PC-9 (cell line): ENCODE measurements around the gene STAMBP. TPM values are rescaled to one million over a fixed set of nuclear protein-coding genes. Genes with fewer than 3 reads are reported as not detected.

Experiments
- BruUV-seq: library from RNA; stranded (reverse); fragments of 400-500 nt; replicated peaks from 2 replicates; lab custom pipeline; 2021; lab: Mats Ljungman, UMichigan
- CTCF ChIA-PET: fragments of 300-600 bp; sonication (Branson Sonifier 250); formaldehyde crosslinking; loops from one replicate; lab custom pipeline; 2022; ENCODE audit warnings: antibody characterized with exemption; lab: Charles Lee
- POLR2A ChIA-PET: fragments of 300-600 bp; sonication (Branson Sonifier 250); formaldehyde crosslinking; loops from one replicate; lab custom pipeline; 2022; ENCODE audit warnings: antibody characterized with exemption; ENCODE audit not compliant: unreplicated experiment; lab: Charles Lee
- DNase-seq, 2 experiments: peaks; one replicate each; pipeline versions ENCODE4 v3.0.0 to v3.0.0-alpha.2; 2015 to 2022; ENCODE audit warnings: mixed read lengths in 1 of 2
- H2AFZ ChIP-seq: fragments of 200-600 bp; sonication (generic); 2 replicates; pipeline ENCODE4 v1.8.1; 2017; ENCODE audit warnings: antibody characterized with exemption
- H3F3A ChIP-seq: fragments of 200-600 bp; sonication (generic); 2 replicates; pipeline ENCODE4 v1.8.1; 2017; ENCODE audit warnings: antibody characterized with exemption, mild to moderate bottlenecking, low read depth; ENCODE audit not compliant: insufficient read depth
- H3K27ac ChIP-seq: fragments of 200-600 bp; sonication (generic); 2 replicates; pipeline ENCODE4 v1.6.1; 2016; ENCODE audit warnings: mixed run types
- H3K27me3 ChIP-seq: fragments of 200-600 bp; sonication (generic); 2 replicates; pipeline ENCODE4 v1.6.1; 2016; ENCODE audit warnings: low read depth, mixed run types; ENCODE audit not compliant: insufficient read depth
- H3K36me3 ChIP-seq: fragments of 200-600 bp; sonication (generic); 2 replicates; pipeline ENCODE4 v1.6.1; 2016; ENCODE audit warnings: low read depth, mixed run types
- H3K4me1 ChIP-seq: fragments of 200-600 bp; sonication (generic); replicated peaks from 2 replicates; pipeline ENCODE4 v1.6.1; 2016; ENCODE audit warnings: mixed run types; ENCODE audit not compliant: insufficient read depth
- H3K4me2 ChIP-seq: fragments of 200-600 bp; sonication (generic); 2 replicates; pipeline ENCODE4 v1.6.1; 2017; ENCODE audit warnings: mixed run types
- H3K4me3 ChIP-seq: fragments of 200-600 bp; sonication (generic); 2 replicates; pipeline ENCODE4 v1.6.1; 2016; ENCODE audit warnings: mixed run types
- H3K79me2 ChIP-seq: fragments of 200-600 bp; sonication (generic); 2 replicates; pipeline ENCODE4 v1.6.1; 2017; ENCODE audit warnings: low read depth, mixed run types
- H3K9me2 ChIP-seq: fragments of 200-600 bp; sonication (generic); 2 replicates; pipeline ENCODE4 v1.8.1; 2017; ENCODE audit warnings: mild to moderate bottlenecking; ENCODE audit not compliant: insufficient read depth
- H3K9me3 ChIP-seq: fragments of 200-600 bp; sonication (generic); 2 replicates; pipeline ENCODE4 v1.8.1; 2016; ENCODE audit warnings: low read depth; ENCODE audit not compliant: insufficient read depth
- H4K20me1 ChIP-seq: fragments of 200-600 bp; sonication (generic); 2 replicates; pipeline ENCODE4 v1.8.1; 2017; ENCODE audit not compliant: insufficient read depth
- EZH2 ChIP-seq: fragments of 200-600 bp; sonication (generic); IDR thresholded peaks from 2 replicates; pipeline ENCODE4 v1.8.0; 2017; ENCODE audit warnings: antibody characterized with exemption, low read depth
- intact Hi-C: fragments of 100-400 bp; cut with micrococcal nuclease; formaldehyde crosslinking; loops from one replicate; pipeline ENCODE4 v1.10.0; 2022; ENCODE audit not compliant: unreplicated experiment
- total RNA-seq: library from RNA; stranded (reverse); gene quantifications from 2 replicates; pipeline ENCODE4 v1.2.3, GENCODE V29; 2021
- TF ChIP-seq, protein P1 (sequence below): fragments of 200-600 bp; sonication (generic); conservative IDR thresholded peaks from 2 replicates; pipeline ENCODE4 v1.6.1; 2017; ENCODE audit warnings: mixed run types, antibody characterized with exemption, mild to moderate bottlenecking, moderate library complexity

STAMBP gene
- total RNA-seq, 1 experiment from 2014 or later, result 52.2 TPM

GRCh38 chr2:73888388-73888787, 59.6 kb downstream of the STAMBP start:
- no peaks in the 10 kb centered on the region for H3K27me3 ChIP-seq
- no peaks in the 10 kb centered on the region for H3K9me2 ChIP-seq
- H3K79me2 ChIP-seq, result no peaks in the 10 kb centered on the region
- intact Hi-C loops, result no loop called here
- POLR2A ChIA-PET, result no interaction called here
- H4K20me1 ChIP-seq, result no peaks in the 10 kb centered on the region
- H3K4me1 ChIP-seq, result peaks cover 14% of the 10 kb centered on the region
- peak overlapping the region; percentile 76 for H2AFZ ChIP-seq
- H3K4me3 ChIP-seq, result peak overlapping the region; percentile 20; the same call in 1 of the 2 replicates
- TF ChIP-seq, protein P1, sequence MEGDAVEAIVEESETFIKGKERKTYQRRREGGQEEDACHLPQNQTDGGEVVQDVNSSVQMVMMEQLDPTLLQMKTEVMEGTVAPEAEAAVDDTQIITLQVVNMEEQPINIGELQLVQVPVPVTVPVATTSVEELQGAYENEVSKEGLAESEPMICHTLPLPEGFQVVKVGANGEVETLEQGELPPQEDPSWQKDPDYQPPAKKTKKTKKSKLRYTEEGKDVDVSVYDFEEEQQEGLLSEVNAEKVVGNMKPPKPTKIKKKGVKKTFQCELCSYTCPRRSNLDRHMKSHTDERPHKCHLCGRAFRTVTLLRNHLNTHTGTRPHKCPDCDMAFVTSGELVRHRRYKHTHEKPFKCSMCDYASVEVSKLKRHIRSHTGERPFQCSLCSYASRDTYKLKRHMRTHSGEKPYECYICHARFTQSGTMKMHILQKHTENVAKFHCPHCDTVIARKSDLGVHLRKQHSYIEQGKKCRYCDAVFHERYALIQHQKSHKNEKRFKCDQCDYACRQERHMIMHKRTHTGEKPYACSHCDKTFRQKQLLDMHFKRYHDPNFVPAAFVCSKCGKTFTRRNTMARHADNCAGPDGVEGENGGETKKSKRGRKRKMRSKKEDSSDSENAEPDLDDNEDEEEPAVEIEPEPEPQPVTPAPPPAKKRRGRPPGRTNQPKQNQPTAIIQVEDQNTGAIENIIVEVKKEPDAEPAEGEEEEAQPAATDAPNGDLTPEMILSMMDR, result no peak
- TF ChIP-seq EZH2, result no peak
- no peaks in the 10 kb centered on the region for H3F3A ChIP-seq
- CTCF ChIA-PET, result no interaction called here
- BruUV-seq, result no TSS peak
- peak overlapping the region; percentile 33; the same call in 1 of the 2 replicates for H3K27ac ChIP-seq
- H3K9me3 ChIP-seq, result no peaks in the 10 kb centered on the region
- no peaks in the 10 kb centered on the region for H3K36me3 ChIP-seq
- peak overlapping the region; percentile 67 for H3K4me2 ChIP-seq
- no peak for DNase-seq

DNA sequence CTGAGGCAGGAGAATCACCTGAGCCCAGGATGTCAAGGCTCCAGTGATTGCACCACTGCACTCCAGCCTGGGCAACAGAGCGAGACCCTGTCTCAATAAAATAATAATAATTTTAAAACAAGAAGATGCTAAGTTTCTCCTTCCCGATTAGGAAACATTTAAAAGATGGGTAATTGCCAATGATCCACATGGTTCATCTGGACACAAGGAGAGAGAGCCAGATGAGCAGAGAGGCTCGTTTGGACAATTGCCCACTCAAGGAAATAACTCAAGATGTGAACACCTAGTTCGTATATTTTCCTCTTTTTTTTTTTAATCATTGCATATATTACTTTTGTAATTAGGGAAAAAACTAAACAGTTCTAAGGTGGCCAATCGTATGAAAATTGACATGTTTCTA, 60.4 kb downstream of the STAMBP start:
- ChIA-PET CTCF (no interaction called here), POLR2A (no interaction called here)
- H3K27ac ChIP-seq, result no peak overlapping the region
- peaks cover 14% of the 10 kb centered on the region for H3K4me1 ChIP-seq
- no peak for DNase-seq
- H3F3A ChIP-seq, result no peaks in the 10 kb centered on the region
- H3K4me3 ChIP-seq, result no peak overlapping the region
- no TSS peak for BruUV-seq
- H3K4me2 ChIP-seq, result no peak overlapping the region
- no peaks in the 10 kb centered on the region for H3K36me3 ChIP-seq
- no peaks in the 10 kb centered on the region for H3K27me3 ChIP-seq
- TF ChIP-seq, protein P1, result no peak
- TF ChIP-seq EZH2, result no peak
- intact Hi-C loops, result no loop called here
- H2AFZ ChIP-seq, result no peak overlapping the region
- no peaks in the 10 kb centered on the region for H3K9me2 ChIP-seq
- no peaks in the 10 kb centered on the region for H3K79me2 ChIP-seq
- no peaks in the 10 kb centered on the region for H3K9me3 ChIP-seq
- H4K20me1 ChIP-seq, result no peaks in the 10 kb centered on the region

DNA sequence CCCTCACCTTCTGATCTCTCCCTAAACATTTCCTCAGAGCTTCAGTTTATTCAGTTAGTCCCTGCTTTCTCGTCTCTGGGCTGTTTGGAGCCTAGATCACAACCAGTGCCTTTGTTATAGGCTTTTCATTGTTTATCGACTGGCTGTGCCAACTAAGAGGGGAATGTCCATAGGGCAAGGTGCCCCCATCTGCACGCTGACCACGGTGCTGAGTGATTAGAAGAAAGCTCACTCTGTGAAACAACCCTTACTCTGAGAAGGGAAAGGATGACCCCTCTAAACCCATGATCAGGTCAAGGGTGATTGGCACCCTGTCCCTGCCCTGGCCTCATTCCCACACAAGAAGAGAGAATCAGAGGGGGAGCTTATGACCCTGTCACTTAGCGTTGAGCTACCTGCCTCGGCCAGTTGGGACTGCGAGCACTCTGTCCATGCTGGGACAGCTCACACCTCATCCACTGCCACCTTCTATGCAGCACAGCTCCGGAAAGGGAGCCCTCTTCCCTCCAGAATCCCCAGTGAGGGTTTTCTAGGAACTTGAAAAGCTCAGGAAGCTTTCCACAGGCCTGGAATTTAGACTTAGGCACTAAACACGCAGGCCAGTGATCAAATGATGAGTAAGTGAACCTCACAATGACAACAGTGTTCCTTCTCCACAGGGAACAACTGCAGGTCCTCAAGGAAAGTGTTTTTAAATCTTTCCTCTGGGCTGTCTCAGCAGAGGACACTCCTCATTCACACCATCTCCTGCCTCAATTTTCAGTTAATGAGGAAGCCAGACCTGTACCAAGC, 61.7 kb downstream of the STAMBP start:
- POLR2A ChIA-PET, result no interaction called here

More for the DNA sequence above, 61.7 kb downstream of the STAMBP start:
- Histone ChIP-seq H3K27ac (no peak overlapping the region), H3K9me2 (no peaks in the 10 kb centered on the region), H3F3A (no peaks in the 10 kb centered on the region), H3K27me3 (no peaks in the 10 kb centered on the region), H4K20me1 (no peaks in the 10 kb centered on the region), H3K79me2 (no peaks in the 10 kb centered on the region), H3K4me3 (no peak overlapping the region), H3K36me3 (no peaks in the 10 kb centered on the region), H2AFZ (no peak overlapping the region), H3K9me3 (no peaks in the 10 kb centered on the region), H3K4me1 (peaks cover 14% of the 10 kb centered on the region), H3K4me2 (no peak overlapping the region)
- TF ChIP-seq, protein P1, result no peak
- no peak for DNase-seq
- CTCF ChIA-PET, result no interaction called here
- intact Hi-C loops, result no loop called here
- no TSS peak for BruUV-seq
